Colonic mucosa (tissue), 4 donors: Measurements from ENCODE around the gene NPIPB8. TPM values are rescaled to one million over a fixed set of nuclear protein-coding genes. Genes with fewer than 3 reads are reported as not detected.
"Not testable (repeated sequence)": the region's sequence is repeated elsewhere in the genome, so short reads cannot be mapped to it uniquely, and the experiment has no call there.

Experiments used
- DNase-seq: peaks from one replicate; pipeline ENCODE4 v3.0.0-alpha.2; 2020
- H3K27ac ChIP-seq: fragments of 200-600 bp; one replicate; pipeline ENCODE4 v1.8.0; 2021
- H3K27me3 ChIP-seq: fragments of 200-600 bp; one replicate; pipeline ENCODE4 v1.8.0; 2021
- H3K36me3 ChIP-seq: fragments of 200-600 bp; one replicate; pipeline ENCODE4 v1.8.0; 2021
- H3K4me1 ChIP-seq: fragments of 200-600 bp; one replicate; pipeline ENCODE4 v1.8.0; 2021; ENCODE audit warnings: mild to moderate bottlenecking
- H3K4me3 ChIP-seq: fragments of 200-600 bp; one replicate; pipeline ENCODE4 v1.8.0; 2021
- H3K9ac ChIP-seq, 2 donors: one replicate each; pipeline ENCODE4 v1.7.0; 2013; ENCODE audit warnings: control low read depth in 2 of 2, low read depth in 2 of 2, low read length in 2 of 2
- H3K9me3 ChIP-seq: fragments of 200-600 bp; one replicate; pipeline ENCODE4 v1.8.0; 2021
- intact Hi-C: fragments of 100-400 bp; cut with DNase I; formaldehyde crosslinking; loops from one replicate; pipeline ENCODE4 v1.14.1; 2022
- total RNA-seq, 2 donors: library from RNA; stranded (reverse); fragmentation: NEBNext Ultra II Directional in 1 of 2; extraction: Animal tissue kit (Norgen Biotek cat#: 25700) in 1 of 2; gene quantifications; one replicate each; pipeline ENCODE4 v1.2.1, GENCODE V29; 2021
- donor health status: healthy.
- donor health status: DM: no; HTN: no; CAD: no.
- donor health status: DM: no; HTN: no; CAD: no.

The NPIPB8 gene
- total RNA-seq, 2 donors from 2014 or later = 0.74 to 3.6 TPM

DNA sequence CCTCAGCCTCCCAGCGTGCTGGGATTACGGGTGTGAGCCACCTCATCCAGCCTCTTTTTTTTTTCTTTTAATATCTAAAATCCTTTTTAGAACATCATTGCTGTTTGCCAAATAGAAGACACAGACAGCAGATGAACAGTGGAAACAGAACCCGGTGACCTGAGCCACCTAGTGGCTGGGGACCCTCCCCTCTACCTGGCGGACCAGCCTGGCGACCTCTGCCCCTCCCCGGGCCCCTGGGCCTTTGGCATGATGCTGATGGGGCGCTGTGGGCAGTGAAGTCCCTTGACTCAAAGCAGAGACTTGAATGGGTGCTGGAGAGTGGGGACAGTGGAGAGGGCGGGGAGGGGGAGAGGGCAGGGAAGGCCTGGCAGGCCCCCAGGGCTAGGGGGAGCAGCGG lies 61.9 kb downstream of the NPIPB8 start:
- H3K4me1 ChIP-seq, DNase-seq, H3K27ac ChIP-seq, H3K27me3 ChIP-seq, H3K4me3 ChIP-seq, H3K9me3 ChIP-seq, intact Hi-C loops, H3K36me3 ChIP-seq, H3K9ac ChIP-seq: not testable (repeated sequence)

DNA sequence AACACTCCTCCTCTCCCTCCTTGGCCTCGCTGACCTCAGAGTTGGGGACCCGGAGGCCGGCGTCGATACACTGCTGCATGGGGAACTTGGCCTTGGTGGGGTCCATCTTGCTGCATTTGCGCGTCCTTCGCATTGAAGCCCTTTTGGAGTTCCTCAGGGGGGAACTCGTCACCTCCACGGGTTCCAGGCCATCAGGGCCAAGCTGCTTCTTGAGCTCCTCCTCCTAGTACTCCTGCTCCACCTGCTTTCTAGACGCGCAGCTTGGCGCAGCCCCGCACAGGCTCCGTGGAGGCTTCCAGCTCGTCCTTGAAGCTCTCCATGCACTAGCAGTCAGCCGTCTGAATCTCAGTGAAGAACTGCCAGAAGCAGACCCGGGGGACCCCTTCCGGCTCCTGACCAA lies 62.5 kb downstream of the NPIPB8 start:
- H3K9ac ChIP-seq, H3K36me3 ChIP-seq, H3K27ac ChIP-seq, H3K9me3 ChIP-seq, H3K4me3 ChIP-seq, intact Hi-C loops, DNase-seq, H3K27me3 ChIP-seq, H3K4me1 ChIP-seq: not testable (repeated sequence)

DNA sequence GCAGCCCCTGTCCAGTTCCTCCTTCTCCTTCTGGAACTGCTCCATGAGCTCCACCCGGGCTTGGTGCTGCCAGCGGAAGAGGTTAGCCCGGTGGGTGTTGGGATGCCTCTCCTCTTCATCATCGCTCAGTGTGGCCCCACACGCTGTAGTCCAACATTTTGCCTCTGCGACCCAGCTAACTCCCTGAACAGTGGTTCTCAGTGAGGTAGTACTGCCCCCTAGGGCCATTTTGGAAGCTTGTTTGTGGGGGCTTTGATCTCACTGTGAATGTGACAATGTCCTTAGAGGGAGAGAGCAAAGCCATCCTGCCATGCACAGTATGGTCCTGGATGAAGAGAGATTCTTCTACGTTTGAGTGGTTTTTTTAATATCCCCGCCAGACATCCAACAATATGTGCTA lies 63.5 kb downstream of the NPIPB8 start:
- H3K36me3 ChIP-seq, H3K4me3 ChIP-seq, H3K27ac ChIP-seq, intact Hi-C loops, H3K9ac ChIP-seq, H3K4me1 ChIP-seq, DNase-seq, H3K9me3 ChIP-seq, H3K27me3 ChIP-seq: not testable (repeated sequence)

- DNase-seq, H3K9me3 ChIP-seq, H3K27me3 ChIP-seq, H3K9ac ChIP-seq, H3K4me3 ChIP-seq, H3K27ac ChIP-seq, H3K4me1 ChIP-seq, intact Hi-C loops, H3K36me3 ChIP-seq: not testable (repeated sequence)
Measured at GRCh38 chr16:28704246-28704645, 66.4 kb downstream of the NPIPB8 start.

Other genes with a start within 250 kb of the NPIPB8 start
- 10 to 100 TPM in 1 of 2 donors, not detected in 1; 69.3 TPM for gene EIF3CL, start 234.2 kb upstream of the NPIPB8 start, total RNA-seq
- gene NPIPB7, start 165.7 kb upstream of the NPIPB8 start, total RNA-seq = under 1 TPM in 1 of 2 donors, not detected in 1; 0.40 TPM
- gene CLN3, start 146.0 kb upstream of the NPIPB8 start, total RNA-seq = 100 to 1,000 TPM; 101 to 123 TPM
- gene APOBR, start 143.4 kb upstream of the NPIPB8 start, total RNA-seq = 10 to 100 TPM; 60.8 to 87.4 TPM
- not detected for gene IL27, start 131.2 kb upstream of the NPIPB8 start, total RNA-seq
- gene NUPR1, start 99.1 kb upstream of the NPIPB8 start, total RNA-seq = 100 to 1,000 TPM in 1 of 2 donors, 10 to 100 TPM in 1; 87.0 to 128 TPM
- gene SGF29, start 84.1 kb upstream of the NPIPB8 start, total RNA-seq = 10 to 100 TPM; 17.4 to 19.3 TPM
- gene SULT1A2, start 41.0 kb upstream of the NPIPB8 start, total RNA-seq = 10 to 100 TPM in 1 of 2 donors, 1 to 10 TPM in 1; 7.6 to 12.6 TPM
- gene SULT1A1, start 28.0 kb upstream of the NPIPB8 start, total RNA-seq = 100 to 1,000 TPM in 1 of 2 donors, 10 to 100 TPM in 1; 61.7 to 150 TPM
- 100 to 1,000 TPM; 570 to 571 TPM for gene EIF3C, start 73.4 kb downstream of the NPIPB8 start, total RNA-seq
- 1 to 10 TPM; 1.5 to 3.4 TPM for gene NPIPB9, start 113.7 kb downstream of the NPIPB8 start, total RNA-seq
- gene ATXN2L, start 184.9 kb downstream of the NPIPB8 start, total RNA-seq = 100 to 1,000 TPM in 1 of 2 donors, 10 to 100 TPM in 1; 85.3 to 134 TPM
- 100 to 1,000 TPM; 252 to 427 TPM for gene TUFM, start 208.3 kb downstream of the NPIPB8 start, total RNA-seq
- gene SH2B1, start 225.8 kb downstream of the NPIPB8 start, total RNA-seq = 100 to 1,000 TPM in 1 of 2 donors, 10 to 100 TPM in 1; 54.0 to 111 TPM
- gene ATP2A1, start 240.4 kb downstream of the NPIPB8 start, total RNA-seq = 1 to 10 TPM in 1 of 2 donors, under 1 TPM in 1; 0.40 to 2.9 TPM